Prostate gland (tissue), 2 donors: Measurements from ENCODE around the gene FMNL2. TPM values are rescaled to one million over a fixed set of nuclear protein-coding genes. Genes with fewer than 3 reads are reported as not detected.
A peak's percentile ranks its signal among the peaks of the same experiment; 100 is the strongest.

Experiments
- DNase-seq: peaks from one replicate; pipeline ENCODE4 v3.0.0-alpha.2; 2019; ENCODE audit warnings: low spot score
- H3K27ac ChIP-seq, 2 donors: fragments of 200-600 bp; sonication (generic); 2 replicates each; pipeline ENCODE4 v1.5.1; 2017 to 2019
- H3K27me3 ChIP-seq: fragments of 200-600 bp; sonication (generic); replicated peaks from 2 replicates; pipeline ENCODE4 v1.5.1; 2019; ENCODE audit not compliant: insufficient read depth
- H3K36me3 ChIP-seq, 2 donors: fragments of 200-600 bp; sonication (generic); 1 replicate in 1 of 2; 2 replicates in 1 of 2; pipeline versions ENCODE4 v1.5.1 to v1.8.1; 2017 to 2019
- H3K4me1 ChIP-seq: fragments of 200-600 bp; sonication (generic); replicated peaks from 2 replicates; pipeline ENCODE4 v1.5.1; 2019
- H3K4me3 ChIP-seq, 2 donors: fragments of 200-600 bp; sonication (generic); 2 replicates each; pipeline ENCODE4 v1.5.1; 2017 to 2019
- H3K9me3 ChIP-seq: fragments of 200-600 bp; sonication (generic); 2 replicates; pipeline ENCODE4 v1.5.1; 2017
- CTCF ChIP-seq, 4 experiments: fragments of 200-600 bp in 2 of 4; fragments of 450-650 bp in 2 of 4; sonication (generic) in 2 of 4; IDR thresholded peaks; 1 replicate in 3 of 4; 2 replicates in 1 of 4; pipeline ENCODE4 v1.5.1; 2016 to 2019; ENCODE audit warnings: antibody characterized with exemption in 4 of 4, mild to moderate bottlenecking in 2 of 4, moderate library complexity in 2 of 4
- POLR2A ChIP-seq: fragments of 450-650 bp; IDR thresholded peaks from one replicate; pipeline ENCODE4 v1.6.1; 2016; ENCODE audit warnings: antibody characterized with exemption, mild to moderate bottlenecking
- POLR2AphosphoS5 ChIP-seq: sonication (generic); formaldehyde crosslinking; IDR thresholded peaks from one replicate; pipeline ENCODE4 v1.6.1; 2017; ENCODE audit warnings: antibody characterized with exemption
- WGBS: methylation state at CpG from one replicate; pipeline ENCODE4 v1.1.5; 2018; 5-methylcytosine and 5-hydroxymethylcytosine counted together
- intact Hi-C: fragments of 100-400 bp; cut with DNase I; formaldehyde crosslinking; loops from one replicate; pipeline ENCODE4 v1.14.2; 2022
- total RNA-seq, 2 donors: library from RNA; depleted of rRNA; stranded (reverse); fragments of >200 nt; gene quantifications; one replicate each; pipeline ENCODE4 v1.1.0, GENCODE V29; 2016

Gene FMNL2
- total RNA-seq, 2 donors from 2014 or later, result 9.8 to 19.4 TPM

GRCh38 chr2:152483276-152484063, 148.5 kb downstream of the FMNL2 start:
- 58% methylated on average over 4 of the region's 4 CpGs for WGBS
- TF ChIP-seq POLR2A (no peak), CTCF (IDR thresholded peaks at IDR 0.05) (no peak), POLR2AphosphoS5 (no peak)
- no peak for DNase-seq

DNA sequence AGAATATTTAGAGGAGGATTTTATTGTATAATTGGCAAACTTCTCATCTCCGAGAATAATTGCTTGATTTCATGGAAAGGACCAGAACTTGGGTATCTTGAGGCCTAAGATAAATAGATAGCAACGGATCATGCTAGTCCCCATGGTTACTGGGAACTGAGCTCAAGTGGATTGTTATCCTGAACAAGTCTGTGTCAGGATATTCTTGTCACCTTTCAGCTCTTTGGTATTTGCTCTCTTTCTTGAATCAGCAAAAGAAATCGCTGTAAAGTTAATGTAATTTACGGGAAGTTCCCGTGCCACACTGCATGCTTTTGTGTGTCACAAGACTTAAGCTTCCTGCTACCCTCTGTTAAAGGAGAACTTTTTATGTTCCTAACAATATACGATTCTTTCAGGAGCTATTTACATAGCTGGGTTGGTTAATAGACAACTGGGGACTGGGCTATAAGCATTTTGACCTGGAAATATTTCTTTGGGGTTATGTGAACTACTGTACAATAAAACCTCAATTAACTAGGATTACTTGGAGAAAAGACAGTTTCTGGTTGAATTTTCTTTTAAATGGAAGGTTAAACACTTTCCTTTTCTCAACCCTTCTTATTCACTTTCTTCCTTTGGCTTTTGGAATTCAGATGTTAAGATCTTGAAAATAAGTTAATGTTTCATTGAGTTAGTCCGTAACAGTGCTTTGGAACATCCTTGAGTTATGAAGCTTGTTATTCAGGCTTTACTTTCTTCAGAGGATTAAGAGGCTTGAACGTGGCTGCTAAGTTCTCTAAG, 151.2 kb downstream of the FMNL2 start:
- no peaks in the 10 kb centered on the region for H3K36me3 ChIP-seq
- no peaks in the 10 kb centered on the region for H3K27me3 ChIP-seq
- WGBS, result 24% methylated on average over 8 of the region's 8 CpGs
- H3K27ac ChIP-seq, result peak overlapping the region; percentile 15 to 51
- intact Hi-C loops, result no loop called here
- TF ChIP-seq POLR2AphosphoS5 (peak; percentile 79), CTCF (IDR thresholded peaks at IDR 0.05) (no peak)
- no peaks in the 10 kb centered on the region for H3K9me3 ChIP-seq
- no peaks in the 10 kb centered on the region for H3K4me1 ChIP-seq
- peak; percentile 58 for DNase-seq
- no peak overlapping the region for H3K4me3 ChIP-seq

More at GRCh38 chr2:152483276-152484063, 148.5 kb downstream of the FMNL2 start:
- Histone ChIP-seq H3K27ac (no peak overlapping the region), H3K4me3 (no peak overlapping the region), H3K36me3 (no peaks in the 10 kb centered on the region), H3K27me3 (no peaks in the 10 kb centered on the region), H3K4me1 (no peaks in the 10 kb centered on the region), H3K9me3 (no peaks in the 10 kb centered on the region)
- intact Hi-C loops, result no loop called here

DNA sequence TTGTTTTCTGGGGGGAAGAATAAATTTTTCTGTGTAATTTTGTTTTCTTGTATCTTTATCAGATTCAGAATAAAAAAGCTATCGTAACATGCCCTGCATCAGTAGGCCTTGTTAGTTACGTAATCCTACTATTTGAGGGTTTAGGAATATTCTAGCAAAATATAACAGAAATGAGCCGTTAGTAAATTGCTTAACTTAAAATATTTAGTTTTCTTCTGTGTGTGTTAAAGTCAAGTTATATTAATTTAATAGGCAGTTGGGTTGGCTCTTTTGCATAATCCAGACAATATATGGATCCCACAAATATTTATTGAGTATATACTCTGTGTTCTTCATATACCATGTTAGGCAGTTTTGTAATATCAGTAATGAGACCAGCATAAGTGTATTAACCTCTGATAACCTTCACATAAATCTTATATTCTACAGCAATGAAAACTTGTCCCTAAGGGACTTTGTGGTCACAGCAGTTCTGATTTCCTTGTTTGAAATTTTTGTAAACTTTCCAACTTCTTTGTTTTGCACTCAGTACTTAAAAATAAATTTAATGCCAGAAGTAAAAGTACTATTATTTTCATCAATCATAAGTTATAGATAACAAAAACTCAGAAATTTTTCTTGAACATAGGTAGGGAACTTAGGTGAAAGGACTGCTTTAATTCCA, 151.9 kb downstream of the FMNL2 start:
- Histone ChIP-seq H3K9me3 (no peaks in the 10 kb centered on the region), H3K27ac (peak overlapping the region; percentile 15 to 51), H3K27me3 (no peaks in the 10 kb centered on the region), H3K4me3 (no peak overlapping the region), H3K36me3 (no peaks in the 10 kb centered on the region), H3K4me1 (no peaks in the 10 kb centered on the region)
- no peak for TF ChIP-seq POLR2A
- no peak for TF ChIP-seq POLR2AphosphoS5
- no peak for TF ChIP-seq CTCF (IDR thresholded peaks at IDR 0.05)
- intact Hi-C loops, result no loop called here
- 80% methylated on average over 3 of the region's 3 CpGs for WGBS
- no peak for DNase-seq

DNA sequence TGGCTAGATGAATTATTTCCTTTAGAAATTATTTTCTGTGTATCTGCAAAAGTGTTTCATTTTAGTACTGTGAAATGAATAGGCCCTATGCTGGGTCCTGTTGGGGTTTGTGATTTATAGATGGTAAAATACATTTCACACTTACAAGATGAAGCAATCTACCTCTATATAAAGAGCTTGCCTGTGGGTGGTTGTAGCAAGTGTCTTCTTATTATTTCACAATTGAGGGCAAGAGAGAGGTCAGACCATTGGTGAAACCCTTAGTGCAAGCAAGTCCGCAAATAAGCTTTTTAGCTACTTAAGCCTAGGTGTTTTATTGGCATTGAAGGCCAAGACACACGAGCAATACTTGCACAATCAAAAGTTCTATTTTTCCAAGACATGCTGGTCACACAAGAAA, 153.1 kb downstream of the FMNL2 start:
- no peaks in the 10 kb centered on the region for H3K27me3 ChIP-seq
- H3K36me3 ChIP-seq, result no peaks in the 10 kb centered on the region
- no peak overlapping the region for H3K4me3 ChIP-seq
- intact Hi-C loops, result no loop called here
- no peak overlapping the region for H3K27ac ChIP-seq
- 87% methylated on average over 2 of the region's 2 CpGs for WGBS
- no peaks in the 10 kb centered on the region for H3K4me1 ChIP-seq
- H3K9me3 ChIP-seq, result no peaks in the 10 kb centered on the region
- TF ChIP-seq POLR2A, result no peak
- TF ChIP-seq POLR2AphosphoS5, result no peak
- no peak for TF ChIP-seq CTCF (IDR thresholded peaks at IDR 0.05)
- DNase-seq, result no peak
